GM18511 (cell line): ENCODE measurements around the gene AMY2A.
"Not testable (repeated sequence)": the region's sequence is repeated elsewhere in the genome, so short reads cannot be mapped to it uniquely, and the experiment has no call there.

Experiments used
- ATAC-seq: cut with Tn5 transposase; IDR thresholded peaks from one replicate; pipeline ENCODE4 v1.9.1; 2021; ENCODE audit warnings: mild to moderate bottlenecking, moderate library complexity; ENCODE audit not compliant: unreplicated experiment

Gene AMY2A

GRCh38 chr1:103616994-103617477 is at the start of gene AMY2A:
Gene AMY2A (plus strand): TSS chr1:103617427. CDS start chr1:103617441, 14 bp downstream.
- not testable (repeated sequence) for ATAC-seq

GRCh38 chr1:103569493-103569892 is 47.7 kb upstream of the AMY2A start:
- no peak for ATAC-seq

GRCh38 chr1:103571289-103571688 is 45.9 kb upstream of the AMY2A start, which contains the start of gene AMY2B:
Gene AMY2B (plus strand): TSS chr1:103571589. CDS start chr1:103571603, 14 bp downstream.
- ATAC-seq: not testable (repeated sequence)

GRCh38 chr1:103576065-103576464 is 41.2 kb upstream of the AMY2A start:
- ATAC-seq: peak; percentile 64

GRCh38 chr1:103576784-103577183 is 40.4 kb upstream of the AMY2A start:
- not testable (repeated sequence) for ATAC-seq

- ATAC-seq: no peak
Observed at GRCh38 chr1:103582464-103582863, 34.8 kb upstream of the AMY2A start.

- ATAC-seq: no peak
Observed at GRCh38 chr1:103583887-103584286, 33.3 kb upstream of the AMY2A start.

- no peak for ATAC-seq
Observed at GRCh38 chr1:103584537-103584936, 32.7 kb upstream of the AMY2A start.

- not testable (repeated sequence) for ATAC-seq
Observed at GRCh38 chr1:103602740-103603139, 14.5 kb upstream of the AMY2A start.

- ATAC-seq: no peak
Observed at GRCh38 chr1:103616362-103616761, 865 bp upstream of the AMY2A start.

GRCh38 chr1:103627436-103627835 is 10.2 kb downstream of the AMY2A start:
- ATAC-seq: not testable (repeated sequence)

- ATAC-seq: not testable (repeated sequence)
Observed at GRCh38 chr1:103641194-103641593, 24.0 kb downstream of the AMY2A start.

- ATAC-seq: not testable (repeated sequence)
Observed at GRCh38 chr1:103643908-103644307, 26.7 kb downstream of the AMY2A start.

GRCh38 chr1:103650305-103650704 is 33.1 kb downstream of the AMY2A start:
- ATAC-seq: not testable (repeated sequence)

- ATAC-seq: not testable (repeated sequence)
Observed at GRCh38 chr1:103650889-103651288, 33.7 kb downstream of the AMY2A start.

- ATAC-seq: not testable (repeated sequence)
Observed at GRCh38 chr1:103654133-103654532, 36.9 kb downstream of the AMY2A start.

GRCh38 chr1:103655460-103655859 is 38.2 kb downstream of the AMY2A start, which contains the start of gene AMY1A:
Gene AMY1A (plus strand): TSS chr1:103655760. CDS start chr1:103656331, 571 bp downstream.
- ATAC-seq: not testable (repeated sequence)
